Lung (tissue), 12 donors: ENCODE results near the gene AAGAB. TPM values are rescaled to one million over a fixed set of nuclear protein-coding genes. Genes with fewer than 3 reads are reported as not detected.

Experiments
- ATAC-seq: fragments of 200-7000 bp; cut with Tn5 transposase; one replicate; pipeline ENCODE4 v1.9.1; 2020; ENCODE audit warnings: moderate number of reproducible peaks; ENCODE audit not compliant: insufficient read depth, low FRiP score
- DNase-seq, 3 donors: peaks; one replicate each; pipeline ENCODE4 v3.0.0-alpha.2; 2013 to 2017
- H3K27ac ChIP-seq, 2 donors: one replicate each; pipeline ENCODE4 v1.5.1; 2013; ENCODE audit warnings: mild to moderate bottlenecking in 2 of 2, moderate library complexity in 2 of 2, control low read depth in 1 of 2, inconsistent platforms in 1 of 2, low read depth in 1 of 2, low read length in 1 of 2
- H3K27me3 ChIP-seq, 3 donors: one replicate each; pipeline ENCODE4 v1.5.1; 2013; ENCODE audit warnings: low read length in 2 of 3; ENCODE audit not compliant: control insufficient read depth in 3 of 3, insufficient read depth in 3 of 3
- H3K36me3 ChIP-seq, 4 donors: one replicate each; pipeline ENCODE4 v1.5.1; 2013; ENCODE audit warnings: low read length in 4 of 4, mild to moderate bottlenecking in 1 of 4, moderate library complexity in 1 of 4; ENCODE audit not compliant: control insufficient read depth in 4 of 4, insufficient read depth in 4 of 4
- H3K4me1 ChIP-seq, 5 donors: one replicate each; pipeline ENCODE4 v1.5.1; 2013; ENCODE audit warnings: low read length in 5 of 5, mild to moderate bottlenecking in 2 of 5, moderate library complexity in 1 of 5; ENCODE audit not compliant: control insufficient read depth in 5 of 5, insufficient read depth in 5 of 5
- H3K4me3 ChIP-seq: one replicate; pipeline ENCODE4 v1.5.1; 2013; ENCODE audit warnings: mild to moderate bottlenecking, control low read depth, moderate library complexity
- H3K9ac ChIP-seq, 2 donors: one replicate each; pipeline ENCODE4 v1.5.1; 2013; ENCODE audit warnings: low read length in 2 of 2, control low read depth in 1 of 2; ENCODE audit not compliant: insufficient read depth in 1 of 2
- H3K9me3 ChIP-seq, 4 donors: one replicate each; pipeline ENCODE4 v1.5.1; 2013; ENCODE audit warnings: low read length in 3 of 4, mild to moderate bottlenecking in 1 of 4, moderate library complexity in 1 of 4; ENCODE audit not compliant: control insufficient read depth in 4 of 4, insufficient read depth in 3 of 4
- WGBS, 2 donors: extraction: QIAGEN DNeasy Blood & Tissue Kit; methylation state at CpG; one replicate each; pipeline ENCODE4 v1.1.7; 2013; 5-methylcytosine and 5-hydroxymethylcytosine counted together
- polyA plus RNA-seq, 2 donors: library from polyadenylated mRNA; stranded (reverse); fragments of 200-250 nt; gene quantifications; one replicate each; pipeline ENCODE4 v1.2.1, GENCODE V29; 2013
- total RNA-seq, 2 donors: library from RNA; depleted of rRNA in 1 of 2; stranded (reverse); fragments of >200 nt in 1 of 2; gene quantifications; one replicate each; pipeline ENCODE4 v1.2.1, GENCODE V29; 2014 to 2021
- TF ChIP-seq, protein P1 (sequence below): IDR thresholded peaks from 2 replicates; pipeline ENCODE4 v1.5.1; 2012; ENCODE audit warnings: mild to moderate bottlenecking; ENCODE audit errors: control extremely low read depth, extremely low read depth
- donor health status: control.
- donor health status: control.
- donor health status: Bipolar disorder and iron deficiency.
- donor health status: healthy.
- donor health status: DM: yes; HTN: yes; CAD: no.

The AAGAB gene
- total and polyA plus RNA-seq, 4 donors = 11.5 to 34.5 (median 26.4) TPM

DNA sequence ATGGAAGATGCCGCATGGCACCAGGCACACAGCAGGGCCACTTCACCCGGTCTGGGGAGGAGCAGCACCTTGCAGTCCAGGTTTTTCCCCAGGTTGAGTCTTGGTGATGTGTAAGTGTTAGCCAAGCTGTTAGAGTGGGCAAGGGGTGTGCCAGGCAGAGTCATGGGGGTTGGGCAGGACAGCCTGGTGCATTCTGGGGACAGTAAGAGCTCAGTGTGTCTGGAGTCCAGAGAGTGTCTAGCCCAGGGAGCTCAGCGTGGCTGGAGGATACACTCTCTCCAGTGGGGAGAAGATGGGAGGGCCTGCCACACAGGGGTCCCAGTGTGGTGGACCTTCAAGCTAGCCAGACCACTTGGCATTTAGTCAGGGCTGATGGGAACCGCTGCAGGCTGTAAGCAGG lies 87.4 kb downstream of the AAGAB start:
- no peak for DNase-seq
- ATAC-seq = no peak
- Histone ChIP-seq H3K9me3 (no peaks in the 10 kb centered on the region), H3K27ac (peak overlapping the region in 1 of 2 donors; percentile 40), H3K9ac (no peak overlapping the region), H3K36me3 (peaks cover 4 to 25% (median 20%) of the 10 kb centered on the region in 4 donors), H3K4me1 (peaks cover 2 to 49% (median 19%) of the 10 kb centered on the region in 5 donors), H3K4me3 (no peak overlapping the region), H3K27me3 (no peaks in the 10 kb centered on the region)
- TF ChIP-seq, protein P1, sequence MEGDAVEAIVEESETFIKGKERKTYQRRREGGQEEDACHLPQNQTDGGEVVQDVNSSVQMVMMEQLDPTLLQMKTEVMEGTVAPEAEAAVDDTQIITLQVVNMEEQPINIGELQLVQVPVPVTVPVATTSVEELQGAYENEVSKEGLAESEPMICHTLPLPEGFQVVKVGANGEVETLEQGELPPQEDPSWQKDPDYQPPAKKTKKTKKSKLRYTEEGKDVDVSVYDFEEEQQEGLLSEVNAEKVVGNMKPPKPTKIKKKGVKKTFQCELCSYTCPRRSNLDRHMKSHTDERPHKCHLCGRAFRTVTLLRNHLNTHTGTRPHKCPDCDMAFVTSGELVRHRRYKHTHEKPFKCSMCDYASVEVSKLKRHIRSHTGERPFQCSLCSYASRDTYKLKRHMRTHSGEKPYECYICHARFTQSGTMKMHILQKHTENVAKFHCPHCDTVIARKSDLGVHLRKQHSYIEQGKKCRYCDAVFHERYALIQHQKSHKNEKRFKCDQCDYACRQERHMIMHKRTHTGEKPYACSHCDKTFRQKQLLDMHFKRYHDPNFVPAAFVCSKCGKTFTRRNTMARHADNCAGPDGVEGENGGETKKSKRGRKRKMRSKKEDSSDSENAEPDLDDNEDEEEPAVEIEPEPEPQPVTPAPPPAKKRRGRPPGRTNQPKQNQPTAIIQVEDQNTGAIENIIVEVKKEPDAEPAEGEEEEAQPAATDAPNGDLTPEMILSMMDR = no peak
- 92 to 95% methylated on average over 4 of the region's 4 CpGs for WGBS, 2 donors

DNA sequence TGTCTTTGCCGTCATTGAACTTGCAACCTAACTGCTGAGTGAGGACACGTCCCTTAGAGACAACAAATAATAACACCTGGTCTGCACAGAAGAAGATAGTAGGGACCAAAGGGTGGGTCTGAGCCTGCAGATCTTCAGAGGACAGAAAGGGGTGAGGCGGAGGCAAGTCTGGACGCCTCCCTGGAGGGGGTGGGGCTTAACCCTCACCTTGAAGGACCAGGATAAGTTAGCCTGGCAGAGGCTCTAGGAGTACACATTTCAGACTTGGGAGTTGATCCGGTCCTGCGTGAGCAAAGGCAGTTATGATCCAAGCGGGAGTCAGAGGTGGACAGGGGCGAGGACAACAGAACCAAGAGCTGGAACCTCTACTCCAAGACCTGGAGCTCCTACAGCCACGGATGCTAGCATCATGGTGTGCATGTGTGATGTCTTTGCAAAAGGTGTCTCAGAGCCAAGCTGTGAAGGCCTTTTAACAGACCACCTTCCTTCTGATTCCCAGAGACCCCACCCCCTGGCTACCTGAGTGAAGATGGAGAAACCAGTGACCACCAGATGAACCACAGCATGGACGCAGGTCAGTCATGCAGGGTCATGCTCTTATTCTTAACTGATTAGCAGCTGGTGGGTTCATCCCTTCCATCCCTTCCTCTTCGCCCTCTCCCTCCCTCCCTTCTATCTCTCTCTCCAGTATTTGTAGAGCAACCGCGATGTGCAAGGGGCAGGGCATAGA lies 88.0 kb downstream of the AAGAB start:
- Histone ChIP-seq H3K4me1 (peaks cover 8 to 49% (median 19%) of the 10 kb centered on the region in 5 donors), H3K4me3 (no peak overlapping the region), H3K36me3 (peaks cover 4 to 23% (median 17%) of the 10 kb centered on the region in 4 donors), H3K27me3 (no peaks in the 10 kb centered on the region), H3K27ac (no peak overlapping the region), H3K9me3 (no peaks in the 10 kb centered on the region), H3K9ac (no peak overlapping the region)
- 91 to 92% methylated on average over 13 of the region's 13 CpGs for WGBS, 2 donors
- no peak for ATAC-seq
- no peak for DNase-seq
- TF ChIP-seq, protein P1 = no peak

DNA sequence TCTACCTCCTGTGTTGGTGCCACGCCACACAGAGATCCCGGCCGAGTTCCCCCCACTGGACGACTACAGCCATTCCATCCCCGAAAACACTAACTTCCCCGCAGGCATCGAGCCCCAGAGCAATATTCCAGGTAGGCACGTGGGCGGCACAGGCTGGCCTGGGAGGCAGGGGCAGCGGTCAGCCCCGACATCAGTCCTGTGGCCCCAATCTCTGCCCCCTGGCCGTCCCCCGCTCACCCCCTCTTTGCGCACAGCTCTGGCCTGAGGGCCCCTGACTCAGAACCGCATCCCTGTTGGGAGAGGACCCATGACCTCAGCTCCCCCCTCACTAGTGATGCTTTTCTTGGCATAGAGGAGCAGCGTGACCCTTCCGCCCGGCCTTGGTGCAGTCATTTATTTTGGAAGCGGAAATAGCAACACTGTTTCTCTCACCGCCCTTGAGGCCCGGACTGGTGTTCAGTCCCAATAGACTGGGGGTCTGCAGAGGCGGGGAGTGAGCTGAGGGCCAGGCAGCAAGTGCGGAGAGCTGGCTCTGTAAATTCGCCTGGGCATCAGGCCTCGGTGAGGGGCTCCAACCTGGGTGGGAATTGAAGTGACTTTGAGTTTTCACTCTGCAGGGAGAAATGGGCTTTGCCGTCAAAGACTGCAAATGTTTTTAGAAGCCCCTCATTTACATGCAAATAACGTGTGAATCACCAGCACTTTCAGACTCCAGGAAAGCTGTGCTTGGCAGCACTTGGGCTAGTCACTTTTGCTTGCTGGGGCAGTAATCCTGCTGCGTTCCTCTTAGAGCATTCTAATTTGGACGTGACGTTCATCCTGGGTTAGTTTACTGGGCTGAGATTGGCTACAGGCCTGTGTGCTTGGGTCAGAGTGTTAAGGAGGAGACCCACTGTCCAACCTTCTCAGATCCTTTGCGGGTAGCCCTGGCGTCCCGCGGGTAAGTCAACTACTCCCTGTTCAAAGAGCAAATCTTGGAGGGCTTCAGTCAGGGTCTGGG lies 88.9 kb downstream of the AAGAB start:
- peak overlapping the region in 1 of 2 donors; percentile 6 for H3K27ac ChIP-seq
- no peak for ATAC-seq

More for the DNA sequence above, 88.9 kb downstream of the AAGAB start:
- peaks cover 9 to 49% (median 19%) of the 10 kb centered on the region in 5 donors for H3K4me1 ChIP-seq
- WGBS, 2 donors = 85 to 94% methylated on average over 34 of the region's 34 CpGs
- TF ChIP-seq, protein P1 = no peak
- peak in 1 of 3 donors; percentile 27 for DNase-seq
- no peak overlapping the region for H3K9ac ChIP-seq
- H3K9me3 ChIP-seq = no peaks in the 10 kb centered on the region
- no peak overlapping the region for H3K4me3 ChIP-seq
- H3K36me3 ChIP-seq = peaks cover 1 to 18% (median 14%) of the 10 kb centered on the region in 4 donors
- no peaks in the 10 kb centered on the region for H3K27me3 ChIP-seq
